GM23338 (cell line): Measurements from ENCODE around the gene RPL22. TPM values are rescaled to one million over a fixed set of nuclear protein-coding genes. Genes with fewer than 3 reads are reported as not detected.

Source experiments
- ATAC-seq: fragments of 200-7000 bp; cut with Tn5 transposase; 3 replicates; pipeline ENCODE4 v1.9.1; 2020
- DNase-seq: peaks from one replicate; pipeline ENCODE4 v3.0.0-alpha.2; 2015; ENCODE audit warnings: low spot score
- H2AFZ ChIP-seq: fragments of 200-600 bp; sonication (generic); 2 replicates; pipeline ENCODE4 v1.8.0; 2016; ENCODE audit warnings: antibody characterized with exemption, mild to moderate bottlenecking, moderate library complexity
- H3F3A ChIP-seq: fragments of 200-600 bp; sonication (generic); replicated peaks from 2 replicates; pipeline ENCODE4 v1.8.0; 2017; ENCODE audit warnings: antibody characterized with exemption, mixed run types, low read depth
- H3K27ac ChIP-seq: fragments of 200-600 bp; sonication (generic); 2 replicates; pipeline ENCODE4 v1.6.1; 2016; ENCODE audit warnings: low read depth
- H3K27me3 ChIP-seq: fragments of 200-600 bp; sonication (generic); 2 replicates; pipeline ENCODE4 v1.8.0; 2016; ENCODE audit warnings: mild to moderate bottlenecking, mixed run types, moderate library complexity; ENCODE audit not compliant: insufficient read depth
- H3K36me3 ChIP-seq: fragments of 200-600 bp; sonication (generic); 2 replicates; pipeline ENCODE4 v1.8.0; 2016; ENCODE audit warnings: mild to moderate bottlenecking; ENCODE audit not compliant: insufficient read depth
- H3K4me1 ChIP-seq: fragments of 200-600 bp; sonication (generic); 2 replicates; pipeline ENCODE4 v1.8.0; 2016; ENCODE audit warnings: mild to moderate bottlenecking, moderate library complexity; ENCODE audit not compliant: insufficient read depth
- H3K4me2 ChIP-seq: fragments of 200-600 bp; sonication (generic); 2 replicates; pipeline ENCODE4 v1.7.1; 2017; ENCODE audit warnings: mixed run types
- H3K4me3 ChIP-seq: fragments of 200-600 bp; sonication (generic); 2 replicates; pipeline ENCODE4 v1.6.1; 2016; ENCODE audit warnings: mixed run types
- H3K79me2 ChIP-seq: fragments of 200-600 bp; sonication (generic); replicated peaks from 2 replicates; pipeline ENCODE4 v1.8.0; 2017; ENCODE audit warnings: mild to moderate bottlenecking; ENCODE audit not compliant: insufficient read depth
- H3K9me2 ChIP-seq: fragments of 200-600 bp; sonication (generic); 2 replicates; pipeline ENCODE4 v1.8.0; 2017; ENCODE audit not compliant: insufficient read depth
- H4K20me1 ChIP-seq: fragments of 200-600 bp; sonication (generic); replicated peaks from 2 replicates; pipeline ENCODE4 v1.8.0; 2017; ENCODE audit warnings: mild to moderate bottlenecking; ENCODE audit not compliant: insufficient read depth
- H3K27ac Mint-ChIP-seq: 2 replicates; pipeline ENCODE4 v1.8.0; 2020; ENCODE audit warnings: inconsistent platforms, mild to moderate bottlenecking, moderate library complexity, mixed read lengths
- H3K27me3 Mint-ChIP-seq: 3 replicates; pipeline ENCODE4 v1.8.0; 2022; ENCODE audit warnings: low read depth, mild to moderate bottlenecking, moderate library complexity, mixed read lengths, inconsistent platforms; ENCODE audit not compliant: insufficient read depth, poor library complexity
- H3K36me3 Mint-ChIP-seq: 3 replicates; pipeline ENCODE4 v1.8.0; 2021; ENCODE audit warnings: low read depth, mild to moderate bottlenecking, inconsistent platforms, moderate library complexity, mixed read lengths
- H3K4me1 Mint-ChIP-seq: 3 replicates; pipeline ENCODE4 v1.8.0; 2020; ENCODE audit warnings: mild to moderate bottlenecking, inconsistent platforms, mixed read lengths
- H3K4me3 Mint-ChIP-seq: 3 replicates; pipeline ENCODE4 v1.8.0; 2021; ENCODE audit warnings: moderate library complexity, mild to moderate bottlenecking, inconsistent platforms, mixed read lengths
- H3K9me3 Mint-ChIP-seq: 3 replicates; pipeline ENCODE4 v1.8.0; 2020; ENCODE audit warnings: moderate library complexity, mild to moderate bottlenecking, inconsistent platforms, mixed read lengths
- EZH2 ChIP-seq: fragments of 200-600 bp; sonication (generic); IDR thresholded peaks from one replicate; pipeline ENCODE4 v1.8.0; 2017; ENCODE audit warnings: antibody characterized with exemption, mild to moderate bottlenecking, low read depth; ENCODE audit not compliant: unreplicated experiment
- EZH2phosphoT487 ChIP-seq: fragments of 200-600 bp; sonication (generic); IDR thresholded peaks from one replicate; pipeline ENCODE4 v1.8.1; 2018; ENCODE audit warnings: antibody characterized with exemption; ENCODE audit not compliant: unreplicated experiment
- NANOG ChIP-seq: IDR thresholded peaks from 2 replicates; pipeline ENCODE4 v1.6.1; 2016; ENCODE audit warnings: antibody characterized with exemption, borderline replicate concordance
- POLR2AphosphoS5 ChIP-seq: IDR thresholded peaks from 2 replicates; pipeline ENCODE4 v1.6.1; 2016; ENCODE audit warnings: antibody characterized with exemption, low read depth
- STAT1 ChIP-seq: IDR thresholded peaks from one replicate; pipeline ENCODE4 v1.6.1; 2016; ENCODE audit warnings: antibody characterized with exemption; ENCODE audit not compliant: unreplicated experiment
- ZNF114 ChIP-seq: fragments of 250-450 bp; sonication (Bioruptor Pico); IDR thresholded peaks from 2 replicates; pipeline ENCODE4 v1.5.0; 2020; ENCODE audit warnings: mild to moderate bottlenecking, moderate library complexity
- ZNF331 ChIP-seq: fragments of 250-450 bp; sonication (Bioruptor Pico); IDR thresholded peaks from 2 replicates; pipeline ENCODE4 v1.5.0; 2020; ENCODE audit warnings: low read depth, mild to moderate bottlenecking, moderate library complexity
- polyA plus RNA-seq: library from polyadenylated mRNA; unstranded; fragments of >200 nt; fragmentation: Nextera tagmentation; extraction: Ambion mirVana; gene quantifications from 2 replicates; pipeline ENCODE4 v1.2.1, GENCODE V29; 2016
- total RNA-seq: library from RNA; depleted of rRNA; stranded (reverse); fragments of >200 nt; shearing (Covaris generic); gene quantifications from 2 replicates; pipeline ENCODE4 v1.2.3, GENCODE V29; 2014
- TF ChIP-seq, protein P1 (sequence below): fragments of 250-450 bp; sonication (Bioruptor Pico); IDR thresholded peaks from 2 replicates; pipeline ENCODE4 v1.5.0; 2020; ENCODE audit warnings: mild to moderate bottlenecking, moderate library complexity
- TF ChIP-seq, protein P2 (sequence below), 2 experiments: fragments of 200-600 bp in 1 of 2; sonication (generic) in 1 of 2; conservative IDR thresholded peaks; 2 replicates each; pipeline versions ENCODE4 v1.5.1 to v1.6.1; 2016 to 2017; ENCODE audit warnings: antibody characterized with exemption in 2 of 2, low read depth in 2 of 2, mild to moderate bottlenecking in 2 of 2, moderate library complexity in 1 of 2

RPL22 gene
- total and polyA plus RNA-seq, 2 experiments from 2014 or later, result 145 to 818 TPM

DNA sequence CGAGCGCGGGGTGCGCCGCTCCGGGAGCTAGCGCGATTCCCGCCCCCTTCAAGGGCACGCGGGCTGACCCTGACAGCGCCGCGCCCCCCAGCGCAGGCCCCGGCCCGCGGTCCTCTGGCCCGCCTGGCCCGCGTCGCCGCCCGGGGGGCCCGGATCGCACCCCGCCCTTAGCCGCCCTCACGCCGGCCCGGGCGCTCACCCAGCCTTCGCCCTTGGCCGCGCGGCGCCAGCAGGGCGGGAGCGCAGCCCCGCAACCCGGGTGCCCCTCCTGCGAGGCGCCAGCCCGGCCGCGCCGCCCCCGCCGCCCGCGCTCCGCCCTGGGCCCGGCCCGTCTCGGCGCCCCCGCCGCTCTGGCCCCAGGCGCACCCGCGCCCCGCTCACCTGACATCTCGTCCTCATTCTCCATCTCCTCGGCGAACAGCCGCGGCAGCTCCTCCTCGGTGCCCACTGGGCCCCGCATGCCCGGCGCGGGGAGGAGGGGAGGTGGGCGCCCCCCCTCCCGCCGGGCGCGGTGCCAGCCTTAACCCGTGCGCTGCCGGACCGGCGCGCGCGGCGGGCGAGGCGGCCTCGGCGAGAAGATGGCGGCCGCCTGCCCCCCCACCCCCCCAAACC, 19.7 kb downstream of the RPL22 start:
- Histone ChIP-seq H3K27ac (no peak overlapping the region), H3K79me2 (no peaks in the 10 kb centered on the region), H4K20me1 (peaks cover 12% of the 10 kb centered on the region; the same call in 1 of the 2 replicates), H3K4me1 (peaks cover 27% of the 10 kb centered on the region), H3F3A (peaks cover 34% of the 10 kb centered on the region), H2AFZ (no peak overlapping the region), H3K4me2 (peak overlapping the region; percentile 80; the same call in 1 of the 2 replicates), H3K4me3 (peak overlapping the region; percentile 52), H3K27me3 (peaks cover 62% of the 10 kb centered on the region), H3K36me3 (no peaks in the 10 kb centered on the region), H3K9me2 (0 out of 2 replicates have a peak, but pooled peaks cover 6% of the 10 kb centered on the region)
- Mint-ChIP-seq H3K27me3 (peaks cover 60% of the 10 kb centered on the region), H3K9me3 (no peaks in the 10 kb centered on the region; the same call in 2 of the 3 replicates), H3K36me3 (peaks cover 5% of the 10 kb centered on the region), H3K4me3 (no peak overlapping the region), H3K4me1 (peaks cover 36% of the 10 kb centered on the region), H3K27ac (no peak overlapping the region)
- no peak for ATAC-seq
- DNase-seq, result no peak
- TF ChIP-seq EZH2, result no peak
- TF ChIP-seq EZH2phosphoT487, result no peak
- TF ChIP-seq NANOG, result no peak
- TF ChIP-seq, protein P1, sequence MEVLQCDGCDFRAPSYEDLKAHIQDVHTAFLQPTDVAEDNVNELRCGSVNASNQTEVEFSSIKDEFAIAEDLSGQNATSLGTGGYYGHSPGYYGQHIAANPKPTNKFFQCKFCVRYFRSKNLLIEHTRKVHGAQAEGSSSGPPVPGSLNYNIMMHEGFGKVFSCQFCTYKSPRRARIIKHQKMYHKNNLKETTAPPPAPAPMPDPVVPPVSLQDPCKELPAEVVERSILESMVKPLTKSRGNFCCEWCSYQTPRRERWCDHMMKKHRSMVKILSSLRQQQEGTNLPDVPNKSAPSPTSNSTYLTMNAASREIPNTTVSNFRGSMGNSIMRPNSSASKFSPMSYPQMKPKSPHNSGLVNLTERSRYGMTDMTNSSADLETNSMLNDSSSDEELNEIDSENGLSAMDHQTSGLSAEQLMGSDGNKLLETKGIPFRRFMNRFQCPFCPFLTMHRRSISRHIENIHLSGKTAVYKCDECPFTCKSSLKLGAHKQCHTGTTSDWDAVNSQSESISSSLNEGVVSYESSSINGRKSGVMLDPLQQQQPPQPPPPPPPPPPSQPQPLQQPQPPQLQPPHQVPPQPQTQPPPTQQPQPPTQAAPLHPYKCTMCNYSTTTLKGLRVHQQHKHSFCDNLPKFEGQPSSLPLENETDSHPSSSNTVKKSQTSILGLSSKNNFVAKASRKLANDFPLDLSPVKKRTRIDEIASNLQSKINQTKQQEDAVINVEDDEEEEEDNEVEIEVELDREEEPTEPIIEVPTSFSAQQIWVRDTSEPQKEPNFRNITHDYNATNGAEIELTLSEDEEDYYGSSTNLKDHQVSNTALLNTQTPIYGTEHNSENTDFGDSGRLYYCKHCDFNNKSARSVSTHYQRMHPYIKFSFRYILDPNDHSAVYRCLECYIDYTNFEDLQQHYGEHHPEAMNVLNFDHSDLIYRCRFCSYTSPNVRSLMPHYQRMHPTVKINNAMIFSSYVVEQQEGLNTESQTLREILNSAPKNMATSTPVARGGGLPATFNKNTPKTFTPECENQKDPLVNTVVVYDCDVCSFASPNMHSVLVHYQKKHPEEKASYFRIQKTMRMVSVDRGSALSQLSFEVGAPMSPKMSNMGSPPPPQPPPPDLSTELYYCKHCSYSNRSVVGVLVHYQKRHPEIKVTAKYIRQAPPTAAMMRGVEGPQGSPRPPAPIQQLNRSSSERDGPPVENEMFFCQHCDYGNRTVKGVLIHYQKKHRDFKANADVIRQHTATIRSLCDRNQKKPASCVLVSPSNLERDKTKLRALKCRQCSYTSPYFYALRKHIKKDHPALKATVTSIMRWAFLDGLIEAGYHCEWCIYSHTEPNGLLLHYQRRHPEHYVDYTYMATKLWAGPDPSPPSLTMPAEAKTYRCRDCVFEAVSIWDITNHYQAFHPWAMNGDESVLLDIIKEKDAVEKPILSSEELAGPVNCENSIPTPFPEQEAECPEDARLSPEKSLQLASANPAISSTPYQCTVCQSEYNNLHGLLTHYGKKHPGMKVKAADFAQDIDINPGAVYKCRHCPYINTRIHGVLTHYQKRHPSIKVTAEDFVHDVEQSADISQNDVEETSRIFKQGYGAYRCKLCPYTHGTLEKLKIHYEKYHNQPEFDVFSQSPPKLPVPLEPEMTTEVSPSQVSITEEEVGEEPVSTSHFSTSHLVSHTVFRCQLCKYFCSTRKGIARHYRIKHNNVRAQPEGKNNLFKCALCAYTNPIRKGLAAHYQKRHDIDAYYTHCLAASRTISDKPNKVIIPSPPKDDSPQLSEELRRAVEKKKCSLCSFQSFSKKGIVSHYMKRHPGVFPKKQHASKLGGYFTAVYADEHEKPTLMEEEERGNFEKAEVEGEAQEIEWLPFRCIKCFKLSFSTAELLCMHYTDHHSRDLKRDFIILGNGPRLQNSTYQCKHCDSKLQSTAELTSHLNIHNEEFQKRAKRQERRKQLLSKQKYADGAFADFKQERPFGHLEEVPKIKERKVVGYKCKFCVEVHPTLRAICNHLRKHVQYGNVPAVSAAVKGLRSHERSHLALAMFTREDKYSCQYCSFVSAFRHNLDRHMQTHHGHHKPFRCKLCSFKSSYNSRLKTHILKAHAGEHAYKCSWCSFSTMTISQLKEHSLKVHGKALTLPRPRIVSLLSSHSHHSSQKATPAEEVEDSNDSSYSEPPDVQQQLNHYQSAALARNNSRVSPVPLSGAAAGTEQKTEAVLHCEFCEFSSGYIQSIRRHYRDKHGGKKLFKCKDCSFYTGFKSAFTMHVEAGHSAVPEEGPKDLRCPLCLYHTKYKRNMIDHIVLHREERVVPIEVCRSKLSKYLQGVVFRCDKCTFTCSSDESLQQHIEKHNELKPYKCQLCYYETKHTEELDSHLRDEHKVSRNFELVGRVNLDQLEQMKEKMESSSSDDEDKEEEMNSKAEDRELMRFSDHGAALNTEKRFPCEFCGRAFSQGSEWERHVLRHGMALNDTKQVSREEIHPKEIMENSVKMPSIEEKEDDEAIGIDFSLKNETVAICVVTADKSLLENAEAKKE (CRISPR knock-in tag), result no peak
- no peak for TF ChIP-seq ZNF114 (CRISPR knock-in tag)
- no peak for TF ChIP-seq POLR2AphosphoS5
- no peak for TF ChIP-seq ZNF331 (CRISPR knock-in tag)
- TF ChIP-seq, protein P2, sequence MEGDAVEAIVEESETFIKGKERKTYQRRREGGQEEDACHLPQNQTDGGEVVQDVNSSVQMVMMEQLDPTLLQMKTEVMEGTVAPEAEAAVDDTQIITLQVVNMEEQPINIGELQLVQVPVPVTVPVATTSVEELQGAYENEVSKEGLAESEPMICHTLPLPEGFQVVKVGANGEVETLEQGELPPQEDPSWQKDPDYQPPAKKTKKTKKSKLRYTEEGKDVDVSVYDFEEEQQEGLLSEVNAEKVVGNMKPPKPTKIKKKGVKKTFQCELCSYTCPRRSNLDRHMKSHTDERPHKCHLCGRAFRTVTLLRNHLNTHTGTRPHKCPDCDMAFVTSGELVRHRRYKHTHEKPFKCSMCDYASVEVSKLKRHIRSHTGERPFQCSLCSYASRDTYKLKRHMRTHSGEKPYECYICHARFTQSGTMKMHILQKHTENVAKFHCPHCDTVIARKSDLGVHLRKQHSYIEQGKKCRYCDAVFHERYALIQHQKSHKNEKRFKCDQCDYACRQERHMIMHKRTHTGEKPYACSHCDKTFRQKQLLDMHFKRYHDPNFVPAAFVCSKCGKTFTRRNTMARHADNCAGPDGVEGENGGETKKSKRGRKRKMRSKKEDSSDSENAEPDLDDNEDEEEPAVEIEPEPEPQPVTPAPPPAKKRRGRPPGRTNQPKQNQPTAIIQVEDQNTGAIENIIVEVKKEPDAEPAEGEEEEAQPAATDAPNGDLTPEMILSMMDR (conservative IDR thresholded peaks at IDR 0.05; ENCODE audit: low read depth in 2 of 2), result no peak
- no peak for TF ChIP-seq STAT1
